K562 (cell line): ENCODE results near the gene MARK3. TPM values are rescaled to one million over a fixed set of nuclear protein-coding genes. Genes with fewer than 3 reads are reported as not detected.

Experiments
- CHD4 ChIP-seq: fragments of 200-600 bp; sonication (generic); IDR thresholded peaks from 3 replicates; pipeline ENCODE4 v1.6.1; 2012; ENCODE audit warnings: low read depth, mild to moderate bottlenecking, mixed read lengths, low read length, inconsistent platforms; ENCODE audit not compliant: insufficient read depth, insufficient replicate concordance, poor library complexity, severe bottlenecking
- MIER1 ChIP-seq: fragments of 450-650 bp; IDR thresholded peaks from 2 replicates; pipeline ENCODE4 v1.6.1; 2016; ENCODE audit warnings: antibody characterized with exemption, mild to moderate bottlenecking, low read depth
- ZNF133 ChIP-seq: fragments of 250-450 bp; sonication (Bioruptor Pico); IDR thresholded peaks from 2 replicates; pipeline ENCODE4 v1.4.0; 2020; ENCODE audit warnings: mild to moderate bottlenecking
- polyA plus RNA-seq, 8 experiments: library from polyadenylated mRNA; depleted of rRNA in 4 of 8; stranded (reverse) in 5 of 8; unstranded in 3 of 8; fragments of >200 nt; fragmentation: Nextera tagmentation in 2 of 8; fragmentation: Illumina TruSeq in 1 of 8; extraction: Ambion mirVana in 2 of 8; extraction: Trizol in 1 of 8; gene quantifications; 2 replicates each; pipeline versions ENCODE4 v1.2.1 to v1.2.3, GENCODE V29; 2011 to 2014; ENCODE audit warnings: inconsistent platforms in 1 of 8, missing spikeins in 1 of 8
- total RNA-seq, 7 experiments: library from RNA; depleted of rRNA in 6 of 7; stranded (reverse); fragments of >200 nt in 6 of 7; fragmentation: Illumina TruSeq in 2 of 7; extraction: Trizol in 2 of 7; gene quantifications; 2 replicates each; pipeline versions ENCODE4 v1.2.1 to v1.2.3, GENCODE V29; 2011 to 2021; ENCODE audit warnings: low replicate concordance in 1 of 7
- TF ChIP-seq, protein P1 (sequence below): sonication (generic); formaldehyde crosslinking; IDR thresholded peaks from 2 replicates; pipeline ENCODE4 v1.8.0; 2022; ENCODE audit warnings: missing genetic modification reagents, mild to moderate bottlenecking, borderline replicate concordance
- TF ChIP-seq, protein P2 (sequence below): fragments of 150-350 bp; conservative IDR thresholded peaks from 2 replicates; pipeline ENCODE4 v1.6.1; 2014; ENCODE audit warnings: low read length

Gene MARK3
- total and polyA plus RNA-seq, 9 of the 15 experiments (the other 6 are each of a cell fraction or from before 2014, with no cell fraction given): 10.1 to 68.7 (median 56.3) TPM

DNA sequence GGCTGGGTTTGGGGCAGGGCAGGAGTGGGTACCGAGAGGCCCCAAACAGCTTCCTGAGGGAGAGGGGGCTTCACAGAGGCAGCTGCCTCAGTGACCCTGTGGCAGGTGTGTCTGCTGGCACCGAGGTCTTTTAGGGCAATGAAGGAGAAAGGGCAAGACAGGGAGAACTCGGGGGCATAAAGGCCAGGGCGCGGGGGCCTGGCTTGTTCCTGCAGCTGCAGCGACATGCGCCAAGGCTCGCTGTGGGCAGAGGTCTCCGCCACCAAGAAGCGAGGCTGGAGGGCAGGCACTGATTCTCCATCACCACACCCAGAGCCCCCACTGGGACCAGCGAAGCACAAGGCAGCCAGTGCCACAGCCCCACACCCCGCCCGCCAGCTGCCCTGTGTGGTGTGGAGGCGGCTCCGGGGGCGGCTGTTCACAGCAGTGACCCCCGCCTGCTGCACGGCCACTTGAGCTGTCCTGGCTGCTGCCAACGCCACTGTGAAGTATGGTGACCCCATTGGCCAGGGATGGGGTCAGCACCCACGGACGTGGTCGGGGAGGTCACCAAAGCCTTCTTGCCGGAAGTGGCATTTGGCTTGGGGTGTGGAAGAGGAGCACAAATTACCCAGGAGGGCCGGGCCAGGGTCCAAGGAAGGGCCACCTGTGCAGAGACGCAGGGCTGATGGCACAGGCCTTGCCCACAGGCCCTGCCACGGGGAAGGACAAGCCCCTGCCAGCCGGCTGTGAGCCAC, 160.9 kb downstream of the MARK3 start (continued):
- TF ChIP-seq, protein P1, sequence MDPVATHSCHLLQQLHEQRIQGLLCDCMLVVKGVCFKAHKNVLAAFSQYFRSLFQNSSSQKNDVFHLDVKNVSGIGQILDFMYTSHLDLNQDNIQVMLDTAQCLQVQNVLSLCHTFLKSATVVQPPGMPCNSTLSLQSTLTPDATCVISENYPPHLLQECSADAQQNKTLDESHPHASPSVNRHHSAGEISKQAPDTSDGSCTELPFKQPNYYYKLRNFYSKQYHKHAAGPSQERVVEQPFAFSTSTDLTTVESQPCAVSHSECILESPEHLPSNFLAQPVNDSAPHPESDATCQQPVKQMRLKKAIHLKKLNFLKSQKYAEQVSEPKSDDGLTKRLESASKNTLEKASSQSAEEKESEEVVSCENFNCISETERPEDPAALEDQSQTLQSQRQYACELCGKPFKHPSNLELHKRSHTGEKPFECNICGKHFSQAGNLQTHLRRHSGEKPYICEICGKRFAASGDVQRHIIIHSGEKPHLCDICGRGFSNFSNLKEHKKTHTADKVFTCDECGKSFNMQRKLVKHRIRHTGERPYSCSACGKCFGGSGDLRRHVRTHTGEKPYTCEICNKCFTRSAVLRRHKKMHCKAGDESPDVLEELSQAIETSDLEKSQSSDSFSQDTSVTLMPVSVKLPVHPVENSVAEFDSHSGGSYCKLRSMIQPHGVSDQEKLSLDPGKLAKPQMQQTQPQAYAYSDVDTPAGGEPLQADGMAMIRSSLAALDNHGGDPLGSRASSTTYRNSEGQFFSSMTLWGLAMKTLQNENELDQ: no peak
- no peak for TF ChIP-seq CHD4
- TF ChIP-seq ZNF133 (CRISPR knock-in tag): no peak
- TF ChIP-seq, protein P2, sequence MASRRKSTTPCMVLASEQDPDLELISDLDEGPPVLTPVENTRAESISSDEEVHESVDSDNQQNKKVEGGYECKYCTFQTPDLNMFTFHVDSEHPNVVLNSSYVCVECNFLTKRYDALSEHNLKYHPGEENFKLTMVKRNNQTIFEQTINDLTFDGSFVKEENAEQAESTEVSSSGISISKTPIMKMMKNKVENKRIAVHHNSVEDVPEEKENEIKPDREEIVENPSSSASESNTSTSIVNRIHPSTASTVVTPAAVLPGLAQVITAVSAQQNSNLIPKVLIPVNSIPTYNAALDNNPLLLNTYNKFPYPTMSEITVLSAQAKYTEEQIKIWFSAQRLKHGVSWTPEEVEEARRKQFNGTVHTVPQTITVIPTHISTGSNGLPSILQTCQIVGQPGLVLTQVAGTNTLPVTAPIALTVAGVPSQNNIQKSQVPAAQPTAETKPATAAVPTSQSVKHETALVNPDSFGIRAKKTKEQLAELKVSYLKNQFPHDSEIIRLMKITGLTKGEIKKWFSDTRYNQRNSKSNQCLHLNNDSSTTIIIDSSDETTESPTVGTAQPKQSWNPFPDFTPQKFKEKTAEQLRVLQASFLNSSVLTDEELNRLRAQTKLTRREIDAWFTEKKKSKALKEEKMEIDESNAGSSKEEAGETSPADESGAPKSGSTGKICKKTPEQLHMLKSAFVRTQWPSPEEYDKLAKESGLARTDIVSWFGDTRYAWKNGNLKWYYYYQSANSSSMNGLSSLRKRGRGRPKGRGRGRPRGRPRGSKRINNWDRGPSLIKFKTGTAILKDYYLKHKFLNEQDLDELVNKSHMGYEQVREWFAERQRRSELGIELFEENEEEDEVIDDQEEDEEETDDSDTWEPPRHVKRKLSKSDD: no peak
- TF ChIP-seq MIER1: no peak
- TF ChIP-seq, all 486 proteins: peak for 0
